WTC11 (cell line): ENCODE data around the gene MMRN1. TPM values are rescaled to one million over a fixed set of nuclear protein-coding genes. Genes with fewer than 3 reads are reported as not detected.

Experiments used
- ATAC-seq: fragments of 200-7000 bp; cut with Tn5 transposase; 2 replicates; pipeline ENCODE4 v1.10.0; 2021; ENCODE audit warnings: mild to moderate bottlenecking, moderate library complexity
- CTCF ChIA-PET: fragments of 300-600 bp; sonication (Branson Sonifier 250); formaldehyde crosslinking; loops from one replicate; lab custom pipeline; 2021; ENCODE audit warnings: antibody characterized with exemption; lab: Charles Lee
- POLR2A ChIA-PET: fragments of 350-600 bp; sonication (Branson Sonifier 250); formaldehyde crosslinking; loops from one replicate; lab custom pipeline; 2021; ENCODE audit warnings: antibody characterized with exemption; lab: Charles Lee
- DNase-seq: peaks from one replicate; pipeline ENCODE4 v3.0.0; 2021; ENCODE audit warnings: low spot score
- H3K27ac Mint-ChIP-seq: 2 replicates; pipeline ENCODE4 v1.8.0; 2021; ENCODE audit warnings: mixed read lengths
- H3K27me3 Mint-ChIP-seq: 2 replicates; pipeline ENCODE4 v1.8.0; 2021; ENCODE audit warnings: low read depth, mild to moderate bottlenecking, moderate library complexity, mixed read lengths
- H3K36me3 Mint-ChIP-seq: 2 replicates; pipeline ENCODE4 v1.8.0; 2021; ENCODE audit warnings: mixed read lengths
- H3K4me1 Mint-ChIP-seq: 2 replicates; pipeline ENCODE4 v1.8.0; 2022; ENCODE audit warnings: mixed read lengths
- H3K4me3 Mint-ChIP-seq: 2 replicates; pipeline ENCODE4 v1.8.0; 2021; ENCODE audit warnings: mild to moderate bottlenecking, moderate library complexity, mixed read lengths
- H3K9me3 Mint-ChIP-seq: 2 replicates; pipeline ENCODE4 v1.8.0; 2021; ENCODE audit warnings: mixed read lengths
- AR ChIP-seq: fragments of 250-450 bp; sonication (Bioruptor Pico); IDR thresholded peaks from 2 replicates; pipeline ENCODE4 v1.9.0; 2021; ENCODE audit warnings: mild to moderate bottlenecking
- ARID4B ChIP-seq: sonication (generic); formaldehyde crosslinking; IDR thresholded peaks from 2 replicates; pipeline ENCODE4 v1.8.0; 2023; ENCODE audit warnings: missing genetic modification reagents, mild to moderate bottlenecking, borderline replicate concordance
- ATF2 ChIP-seq: sonication (generic); formaldehyde crosslinking; IDR thresholded peaks from 2 replicates; pipeline ENCODE4 v1.8.1; 2022; ENCODE audit warnings: low read depth, missing genetic modification reagents, borderline replicate concordance
- CDX4 ChIP-seq: fragments of 250-450 bp; sonication (Bioruptor Pico); IDR thresholded peaks from 2 replicates; pipeline ENCODE4 v1.9.0; 2021; ENCODE audit warnings: moderate library complexity, mild to moderate bottlenecking, inconsistent platforms, borderline replicate concordance
- E2F1 ChIP-seq: sonication (generic); formaldehyde crosslinking; IDR thresholded peaks from 2 replicates; pipeline ENCODE4 v1.8.0; 2022; ENCODE audit warnings: mild to moderate bottlenecking, missing genetic modification reagents
- E2F4 ChIP-seq: sonication (generic); formaldehyde crosslinking; IDR thresholded peaks from 2 replicates; pipeline ENCODE4 v1.8.1; 2022; ENCODE audit warnings: low read depth, mild to moderate bottlenecking, moderate library complexity, missing genetic modification reagents, borderline replicate concordance
- EMX1 ChIP-seq: fragments of 250-450 bp; sonication (Bioruptor Pico); IDR thresholded peaks from 2 replicates; pipeline ENCODE4 v1.8.0; 2021; ENCODE audit warnings: mild to moderate bottlenecking
- FOXP1 ChIP-seq: sonication (generic); formaldehyde crosslinking; IDR thresholded peaks from 2 replicates; pipeline ENCODE4 v1.8.0; 2022; ENCODE audit warnings: missing genetic modification reagents, mild to moderate bottlenecking, moderate library complexity, borderline replicate concordance
- GABPB1 ChIP-seq: sonication (generic); formaldehyde crosslinking; IDR thresholded peaks from 2 replicates; pipeline ENCODE4 v1.8.1; 2023; ENCODE audit warnings: mild to moderate bottlenecking, missing genetic modification reagents
- GTF2I ChIP-seq: fragments of 250-450 bp; sonication (Bioruptor Pico); conservative IDR thresholded peaks from 2 replicates; pipeline ENCODE4 v1.4.0; 2021; ENCODE audit warnings: mild to moderate bottlenecking
- KAT7 ChIP-seq: sonication (generic); formaldehyde crosslinking; IDR thresholded peaks from 2 replicates; pipeline ENCODE4 v1.8.1; 2023; ENCODE audit warnings: missing genetic modification reagents, mild to moderate bottlenecking, borderline replicate concordance
- NR1H2 ChIP-seq: sonication (generic); formaldehyde crosslinking; IDR thresholded peaks from 2 replicates; pipeline ENCODE4 v1.9.0; 2021; ENCODE audit warnings: mild to moderate bottlenecking, moderate library complexity, missing genetic modification reagents
- NR2C2 ChIP-seq: sonication (generic); formaldehyde crosslinking; IDR thresholded peaks from 2 replicates; pipeline ENCODE4 v1.8.0; 2022; ENCODE audit warnings: mild to moderate bottlenecking, missing genetic modification reagents
- PREB ChIP-seq: sonication (generic); formaldehyde crosslinking; IDR thresholded peaks from 2 replicates; pipeline ENCODE4 v1.8.1; 2022; ENCODE audit warnings: mild to moderate bottlenecking, missing genetic modification reagents, moderate library complexity, borderline replicate concordance
- ZNF219 ChIP-seq: sonication (generic); formaldehyde crosslinking; IDR thresholded peaks from 2 replicates; pipeline ENCODE4 v1.8.0; 2023; ENCODE audit warnings: missing genetic modification reagents, mild to moderate bottlenecking, borderline replicate concordance
- ZNF263 ChIP-seq: sonication (generic); formaldehyde crosslinking; IDR thresholded peaks from 2 replicates; pipeline ENCODE4 v1.8.1; 2022; ENCODE audit warnings: low read depth, mild to moderate bottlenecking, moderate library complexity, missing genetic modification reagents
- ZNF317 ChIP-seq: sonication (generic); formaldehyde crosslinking; IDR thresholded peaks from 2 replicates; pipeline ENCODE4 v1.8.1; 2023; ENCODE audit warnings: low read depth, mild to moderate bottlenecking, moderate library complexity, missing genetic modification reagents, borderline replicate concordance
- ZNF416 ChIP-seq: fragments of 250-450 bp; sonication (Bioruptor Pico); IDR thresholded peaks from 2 replicates; pipeline ENCODE4 v1.9.0; 2021; ENCODE audit warnings: mild to moderate bottlenecking, inconsistent platforms
- ZNF423 ChIP-seq: fragments of 250-450 bp; sonication (Bioruptor Pico); IDR thresholded peaks from 2 replicates; pipeline ENCODE4 v2.1.2; 2022; ENCODE audit warnings: mild to moderate bottlenecking, moderate library complexity
- ZSCAN18 ChIP-seq: fragments of 250-450 bp; sonication (Bioruptor Pico); IDR thresholded peaks from 2 replicates; pipeline ENCODE4 v2.1.2; 2022; ENCODE audit warnings: mild to moderate bottlenecking, moderate library complexity
- total RNA-seq: library from RNA; stranded (reverse); gene quantifications from 3 replicates; pipeline ENCODE4 v1.2.3, GENCODE V29; 2021

The MMRN1 gene
- total RNA-seq, 1 experiment from 2014 or later = not detected

GRCh38 chr4:89904524-89904923 is 9.9 kb downstream of the MMRN1 start:
- Mint-ChIP-seq H3K4me3 (no peak overlapping the region), H3K27me3 (no peaks in the 10 kb centered on the region), H3K36me3 (no peaks in the 10 kb centered on the region)
- no peak for DNase-seq
- CTCF ChIA-PET = no interaction called here
- POLR2A ChIA-PET = no interaction called here
- TF ChIP-seq GABPB1 (no peak), ZNF263 (no peak), EMX1 (CRISPR knock-in tag) (no peak), ZNF219 (CRISPR knock-in tag) (no peak), E2F1 (CRISPR knock-in tag) (no peak), FOXP1 (no peak), ATF2 (no peak)
- TF ChIP-seq, all 79 proteins: peak for 0
- Mint-ChIP-seq H3K4me1 (peaks cover 12% of the 10 kb centered on the region), H3K27ac (no peak overlapping the region), H3K9me3 (peaks cover 1% of the 10 kb centered on the region)
- ATAC-seq = no peak

GRCh38 chr4:89906316-89906715 is 11.7 kb downstream of the MMRN1 start:
- ATAC-seq (no peak), DNase-seq (no peak)
- no peaks in the 10 kb centered on the region for H3K36me3 Mint-ChIP-seq
- H3K4me3 Mint-ChIP-seq = no peak overlapping the region
- peaks cover 6% of the 10 kb centered on the region for H3K9me3 Mint-ChIP-seq
- no peak overlapping the region for H3K27ac Mint-ChIP-seq
- peaks cover 12% of the 10 kb centered on the region for H3K4me1 Mint-ChIP-seq
- POLR2A ChIA-PET = no interaction called here
- no peaks in the 10 kb centered on the region for H3K27me3 Mint-ChIP-seq
- CTCF ChIA-PET = no interaction called here
- TF ChIP-seq ARID4B (CRISPR knock-in tag) = no peak
- TF ChIP-seq ZSCAN18 (CRISPR knock-in tag) = no peak
- no peak for TF ChIP-seq NR2C2 (CRISPR knock-in tag)
- no peak for TF ChIP-seq NR1H2 (CRISPR knock-in tag)
- TF ChIP-seq GTF2I (CRISPR knock-in tag) = no peak
- TF ChIP-seq CDX4 (CRISPR knock-in tag) = no peak
- TF ChIP-seq ZNF416 = no peak
- no peak for TF ChIP-seq E2F4 (CRISPR knock-in tag)
- TF ChIP-seq ZNF317 (CRISPR knock-in tag) = no peak
- no peak for TF ChIP-seq GABPB1
- no peak for TF ChIP-seq AR (CRISPR knock-in tag)
- no peak for TF ChIP-seq KAT7 (CRISPR knock-in tag)
- no peak for TF ChIP-seq PREB (CRISPR knock-in tag)
- TF ChIP-seq ZNF423 (CRISPR knock-in tag) = no peak
